Measurements from ENCODE around the gene SLC6A9.

Gene SLC6A9

DNA sequence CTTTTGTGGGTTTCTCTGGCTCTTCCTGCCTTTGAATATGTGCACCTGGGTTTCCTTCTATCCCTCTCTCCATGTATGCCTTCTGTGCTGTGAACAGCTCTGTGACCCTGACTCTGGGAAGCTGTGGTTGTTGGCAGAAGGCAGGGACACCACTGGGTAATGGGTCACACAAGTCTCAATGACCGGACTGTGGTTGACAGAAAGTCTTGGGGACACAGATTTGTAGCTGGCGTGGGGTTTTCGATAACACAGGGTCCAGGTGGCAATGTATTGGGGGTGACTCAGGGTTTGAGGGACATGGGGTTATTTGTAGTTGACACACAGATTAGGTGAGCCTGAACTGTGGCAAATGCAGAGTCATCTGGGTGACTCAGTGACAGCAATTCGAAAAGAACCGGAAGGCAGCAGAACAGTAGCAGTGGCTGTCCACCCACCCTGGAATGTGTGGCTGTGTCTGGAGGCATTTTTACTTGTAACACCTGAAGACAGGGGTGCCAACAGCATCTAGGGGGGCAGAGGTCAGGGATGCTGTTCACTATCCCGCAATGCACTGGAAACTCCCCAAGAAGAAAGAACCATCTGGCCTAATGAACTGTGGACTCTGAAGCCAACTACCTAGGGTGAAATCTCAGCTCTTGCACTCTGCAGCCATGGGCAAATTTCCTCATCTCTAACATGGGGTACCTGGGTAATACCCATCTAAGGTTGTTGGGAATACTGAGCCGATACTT, 13.0 kb upstream of the SLC6A9 start:
- H3K27ac ChIP-seq (ENCODE audit: low read depth, low read length), result no peak overlapping the region
- H3K79me2 ChIP-seq (ENCODE audit: insufficient read depth, low read length), result no peaks in the 10 kb centered on the region

DNA sequence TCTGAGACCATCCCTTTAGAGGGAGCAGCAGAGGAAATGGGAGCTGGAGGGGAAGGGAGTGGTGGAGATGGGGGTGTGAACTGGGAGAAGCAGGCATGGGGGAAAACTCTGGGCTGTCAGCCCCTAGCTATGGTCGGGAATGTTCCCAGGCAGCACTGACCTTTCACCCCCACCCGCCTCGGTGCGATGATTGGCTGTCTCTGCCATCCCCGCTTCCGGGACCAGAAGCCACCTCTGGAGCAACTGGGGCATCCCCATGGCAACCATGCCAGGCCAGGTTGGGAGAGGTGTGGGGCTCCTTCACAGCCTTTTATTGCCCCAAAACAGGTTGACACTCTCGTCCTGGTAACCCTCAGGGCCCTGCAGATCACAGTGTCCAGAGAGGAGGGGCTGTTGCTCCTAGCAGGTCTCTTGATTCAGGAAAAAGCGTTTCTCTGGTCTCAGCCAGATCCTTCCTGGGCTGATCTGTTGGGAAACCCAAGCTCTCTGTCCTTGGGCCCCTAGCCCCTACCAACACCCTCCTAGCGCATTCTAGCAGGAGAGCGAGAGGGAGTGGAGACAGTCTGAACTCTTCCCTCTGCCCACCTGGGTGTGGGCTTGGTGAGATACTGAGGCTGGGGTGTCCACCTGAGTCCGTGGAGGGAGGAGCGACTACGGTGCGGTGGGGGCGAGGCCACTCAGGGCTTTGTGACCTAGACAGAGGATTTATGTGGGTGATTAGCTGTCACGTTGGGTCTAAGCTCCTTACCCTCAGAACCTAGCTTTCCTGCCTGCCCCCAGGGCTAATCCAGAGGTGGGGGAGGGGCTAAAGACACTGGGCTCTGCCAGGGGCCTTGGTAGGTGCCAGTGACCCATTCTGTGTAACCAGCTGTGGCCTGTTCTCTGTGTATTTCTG, 12.2 kb upstream of the SLC6A9 start:
- Histone ChIP-seq H3K9ac (ENCODE audit: low read length) (no peak overlapping the region), H3F3A (ENCODE audit: insufficient read depth) (no peaks in the 10 kb centered on the region), H3K27ac (ENCODE audit: low read depth, low read length) (no peak overlapping the region), H3K4me2 (ENCODE audit: low read depth, low read length, poor library complexity, severe bottlenecking) (no peak overlapping the region), H3K4me3 (ENCODE audit: insufficient read depth, low read length, poor library complexity, severe bottlenecking) (no peak overlapping the region), H3K9me3 (ENCODE audit: insufficient read depth, low read length) (no peaks in the 10 kb centered on the region), H2AFZ (ENCODE audit: low read depth, low read length, severe bottlenecking) (no peak overlapping the region), H3K27me3 (ENCODE audit: low read length) (no peaks in the 10 kb centered on the region), H3K9me2 (replicated peaks; ENCODE audit: insufficient read depth, low read length) (no peaks in the 10 kb centered on the region), H3K36me3 (ENCODE audit: low read length) (no peaks in the 10 kb centered on the region), H4K20me1 (ENCODE audit: low read depth, low read length) (no peaks in the 10 kb centered on the region), H3K79me2 (ENCODE audit: insufficient read depth, low read length) (no peaks in the 10 kb centered on the region)
- TF ChIP-seq EZH2phosphoT487 (conservative IDR thresholded peaks at IDR 0.05; ENCODE audit: low read length), result no peak

More for the DNA sequence above, 13.0 kb upstream of the SLC6A9 start:
- Histone ChIP-seq H3K27me3 (ENCODE audit: low read length) (no peaks in the 10 kb centered on the region), H3F3A (ENCODE audit: insufficient read depth) (no peaks in the 10 kb centered on the region), H3K4me3 (ENCODE audit: insufficient read depth, low read length, poor library complexity, severe bottlenecking) (no peak overlapping the region), H3K36me3 (ENCODE audit: low read length) (no peaks in the 10 kb centered on the region), H3K9me2 (replicated peaks; ENCODE audit: insufficient read depth, low read length) (no peaks in the 10 kb centered on the region), H3K4me2 (ENCODE audit: low read depth, low read length, poor library complexity, severe bottlenecking) (no peak overlapping the region), H4K20me1 (ENCODE audit: low read depth, low read length) (no peaks in the 10 kb centered on the region), H2AFZ (ENCODE audit: low read depth, low read length, severe bottlenecking) (no peak overlapping the region), H3K9ac (ENCODE audit: low read length) (no peak overlapping the region), H3K9me3 (ENCODE audit: insufficient read depth, low read length) (no peaks in the 10 kb centered on the region)
- TF ChIP-seq EZH2phosphoT487 (conservative IDR thresholded peaks at IDR 0.05; ENCODE audit: low read length), result no peak
- TF ChIP-seq, protein P1, sequence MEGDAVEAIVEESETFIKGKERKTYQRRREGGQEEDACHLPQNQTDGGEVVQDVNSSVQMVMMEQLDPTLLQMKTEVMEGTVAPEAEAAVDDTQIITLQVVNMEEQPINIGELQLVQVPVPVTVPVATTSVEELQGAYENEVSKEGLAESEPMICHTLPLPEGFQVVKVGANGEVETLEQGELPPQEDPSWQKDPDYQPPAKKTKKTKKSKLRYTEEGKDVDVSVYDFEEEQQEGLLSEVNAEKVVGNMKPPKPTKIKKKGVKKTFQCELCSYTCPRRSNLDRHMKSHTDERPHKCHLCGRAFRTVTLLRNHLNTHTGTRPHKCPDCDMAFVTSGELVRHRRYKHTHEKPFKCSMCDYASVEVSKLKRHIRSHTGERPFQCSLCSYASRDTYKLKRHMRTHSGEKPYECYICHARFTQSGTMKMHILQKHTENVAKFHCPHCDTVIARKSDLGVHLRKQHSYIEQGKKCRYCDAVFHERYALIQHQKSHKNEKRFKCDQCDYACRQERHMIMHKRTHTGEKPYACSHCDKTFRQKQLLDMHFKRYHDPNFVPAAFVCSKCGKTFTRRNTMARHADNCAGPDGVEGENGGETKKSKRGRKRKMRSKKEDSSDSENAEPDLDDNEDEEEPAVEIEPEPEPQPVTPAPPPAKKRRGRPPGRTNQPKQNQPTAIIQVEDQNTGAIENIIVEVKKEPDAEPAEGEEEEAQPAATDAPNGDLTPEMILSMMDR (IDR thresholded peaks at IDR 0.05; ENCODE audit: insufficient read depth, low read length, poor library complexity, severe bottlenecking), result no peak

DNA sequence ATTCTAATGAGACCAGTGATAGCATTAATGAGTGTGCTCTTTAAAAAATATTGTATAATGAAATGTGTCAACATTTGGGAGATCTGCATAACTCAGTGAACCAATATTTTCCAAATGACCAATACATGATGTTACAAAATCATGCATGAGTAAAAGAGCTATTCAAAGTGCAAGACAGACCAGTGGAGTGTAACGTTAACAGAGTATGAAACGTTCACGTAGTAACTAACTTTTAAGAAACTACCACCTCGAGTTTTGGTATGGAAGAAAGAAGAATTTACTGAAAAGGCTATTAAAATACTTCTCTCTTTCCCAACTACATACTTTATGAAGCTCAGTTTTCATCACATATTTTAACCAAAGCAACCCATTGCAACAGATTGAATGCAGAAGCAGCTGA, 9.6 kb upstream of the SLC6A9 start:
- no peak overlapping the region for H3K4me2 ChIP-seq (ENCODE audit: low read depth, low read length, poor library complexity, severe bottlenecking)
- no peaks in the 10 kb centered on the region for H3F3A ChIP-seq (ENCODE audit: insufficient read depth)
- H3K27me3 ChIP-seq (ENCODE audit: low read length), result no peaks in the 10 kb centered on the region
- H3K79me2 ChIP-seq (ENCODE audit: insufficient read depth, low read length), result no peaks in the 10 kb centered on the region
- TF ChIP-seq EZH2phosphoT487 (conservative IDR thresholded peaks at IDR 0.05; ENCODE audit: low read length), result no peak
- TF ChIP-seq, protein P1 (IDR thresholded peaks at IDR 0.05; ENCODE audit: insufficient read depth, low read length, poor library complexity, severe bottlenecking), result no peak
- H3K9ac ChIP-seq (ENCODE audit: low read length), result no peak overlapping the region
- H3K4me3 ChIP-seq (ENCODE audit: insufficient read depth, low read length, poor library complexity, severe bottlenecking), result no peak overlapping the region
- H3K27ac ChIP-seq (ENCODE audit: low read depth, low read length), result no peak overlapping the region
- H2AFZ ChIP-seq (ENCODE audit: low read depth, low read length, severe bottlenecking), result no peak overlapping the region
- no peaks in the 10 kb centered on the region for H4K20me1 ChIP-seq (ENCODE audit: low read depth, low read length)
- no peaks in the 10 kb centered on the region for H3K36me3 ChIP-seq (ENCODE audit: low read length)
- H3K9me2 ChIP-seq (replicated peaks; ENCODE audit: insufficient read depth, low read length), result no peaks in the 10 kb centered on the region
- H3K9me3 ChIP-seq (ENCODE audit: insufficient read depth, low read length), result no peaks in the 10 kb centered on the region

Data from SU-DHL-6 (cell line).